Globus pallidus (tissue), 1 donor: Measurements from ENCODE around the gene PXMP4.

Source experiments
- DNase-seq: peaks from one replicate; pipeline ENCODE4 v3.0.0-alpha.2; 2015; ENCODE audit warnings: low spot score

The PXMP4 gene

GRCh38 chr20:33655164-33655563 is 64.9 kb downstream of the PXMP4 start:
- no peak for DNase-seq

GRCh38 chr20:33654680-33655161 is 65.4 kb downstream of the PXMP4 start:
- DNase-seq = no peak

- no peak for DNase-seq
Measured at GRCh38 chr20:33653900-33654596, 66.1 kb downstream of the PXMP4 start.

- peak; percentile 72 for DNase-seq
Measured at GRCh38 chr20:33653218-33653899, 66.8 kb downstream of the PXMP4 start.
